Measurements from ENCODE around the gene LUC7L2.

LUC7L2 gene

DNA sequence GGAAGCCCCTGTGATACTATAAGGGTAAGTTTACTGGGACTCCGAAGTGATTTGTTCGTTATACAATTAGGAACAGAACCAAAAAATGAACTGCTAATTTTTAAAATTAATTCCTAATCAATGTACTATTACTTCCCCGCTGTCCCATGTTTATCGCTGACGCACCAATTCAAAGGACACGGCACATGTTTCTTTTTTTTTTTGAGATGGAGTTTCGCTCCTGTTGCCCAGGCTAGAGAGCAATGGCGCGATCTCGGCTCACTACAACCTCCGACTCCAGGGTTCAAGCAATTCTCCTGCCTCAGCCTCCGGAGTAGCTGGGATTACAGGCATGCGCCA lies 20.0 kb upstream of the LUC7L2 start:
- Histone ChIP-seq H3K27me3 (ENCODE audit: insufficient read depth, poor library complexity, severe bottlenecking) (no peaks in the 10 kb centered on the region), H3K4me3 (replicated peaks; ENCODE audit: insufficient read depth, low read length) (peak overlapping the region; percentile 75), H3K27ac (replicated peaks) (peak overlapping the region; percentile 99)
- DNase-seq (ENCODE audit: low read depth in 1 of 2, low spot score in 1 of 2) = no peak
- no peak for TF ChIP-seq SPI1 (IDR thresholded peaks at IDR 0.05; ENCODE audit: borderline replicate concordance, low read depth)
- TF ChIP-seq GABPA (IDR thresholded peaks at IDR 0.05; ENCODE audit: low read depth) = no peak
- TF ChIP-seq, protein P1, sequence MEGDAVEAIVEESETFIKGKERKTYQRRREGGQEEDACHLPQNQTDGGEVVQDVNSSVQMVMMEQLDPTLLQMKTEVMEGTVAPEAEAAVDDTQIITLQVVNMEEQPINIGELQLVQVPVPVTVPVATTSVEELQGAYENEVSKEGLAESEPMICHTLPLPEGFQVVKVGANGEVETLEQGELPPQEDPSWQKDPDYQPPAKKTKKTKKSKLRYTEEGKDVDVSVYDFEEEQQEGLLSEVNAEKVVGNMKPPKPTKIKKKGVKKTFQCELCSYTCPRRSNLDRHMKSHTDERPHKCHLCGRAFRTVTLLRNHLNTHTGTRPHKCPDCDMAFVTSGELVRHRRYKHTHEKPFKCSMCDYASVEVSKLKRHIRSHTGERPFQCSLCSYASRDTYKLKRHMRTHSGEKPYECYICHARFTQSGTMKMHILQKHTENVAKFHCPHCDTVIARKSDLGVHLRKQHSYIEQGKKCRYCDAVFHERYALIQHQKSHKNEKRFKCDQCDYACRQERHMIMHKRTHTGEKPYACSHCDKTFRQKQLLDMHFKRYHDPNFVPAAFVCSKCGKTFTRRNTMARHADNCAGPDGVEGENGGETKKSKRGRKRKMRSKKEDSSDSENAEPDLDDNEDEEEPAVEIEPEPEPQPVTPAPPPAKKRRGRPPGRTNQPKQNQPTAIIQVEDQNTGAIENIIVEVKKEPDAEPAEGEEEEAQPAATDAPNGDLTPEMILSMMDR (IDR thresholded peaks at IDR 0.05; ENCODE audit: insufficient read depth, low read length) = no peak
- no peak for TF ChIP-seq POLR2AphosphoS5 (IDR thresholded peaks at IDR 0.05; ENCODE audit: low read depth)
- TF ChIP-seq, protein P2, sequence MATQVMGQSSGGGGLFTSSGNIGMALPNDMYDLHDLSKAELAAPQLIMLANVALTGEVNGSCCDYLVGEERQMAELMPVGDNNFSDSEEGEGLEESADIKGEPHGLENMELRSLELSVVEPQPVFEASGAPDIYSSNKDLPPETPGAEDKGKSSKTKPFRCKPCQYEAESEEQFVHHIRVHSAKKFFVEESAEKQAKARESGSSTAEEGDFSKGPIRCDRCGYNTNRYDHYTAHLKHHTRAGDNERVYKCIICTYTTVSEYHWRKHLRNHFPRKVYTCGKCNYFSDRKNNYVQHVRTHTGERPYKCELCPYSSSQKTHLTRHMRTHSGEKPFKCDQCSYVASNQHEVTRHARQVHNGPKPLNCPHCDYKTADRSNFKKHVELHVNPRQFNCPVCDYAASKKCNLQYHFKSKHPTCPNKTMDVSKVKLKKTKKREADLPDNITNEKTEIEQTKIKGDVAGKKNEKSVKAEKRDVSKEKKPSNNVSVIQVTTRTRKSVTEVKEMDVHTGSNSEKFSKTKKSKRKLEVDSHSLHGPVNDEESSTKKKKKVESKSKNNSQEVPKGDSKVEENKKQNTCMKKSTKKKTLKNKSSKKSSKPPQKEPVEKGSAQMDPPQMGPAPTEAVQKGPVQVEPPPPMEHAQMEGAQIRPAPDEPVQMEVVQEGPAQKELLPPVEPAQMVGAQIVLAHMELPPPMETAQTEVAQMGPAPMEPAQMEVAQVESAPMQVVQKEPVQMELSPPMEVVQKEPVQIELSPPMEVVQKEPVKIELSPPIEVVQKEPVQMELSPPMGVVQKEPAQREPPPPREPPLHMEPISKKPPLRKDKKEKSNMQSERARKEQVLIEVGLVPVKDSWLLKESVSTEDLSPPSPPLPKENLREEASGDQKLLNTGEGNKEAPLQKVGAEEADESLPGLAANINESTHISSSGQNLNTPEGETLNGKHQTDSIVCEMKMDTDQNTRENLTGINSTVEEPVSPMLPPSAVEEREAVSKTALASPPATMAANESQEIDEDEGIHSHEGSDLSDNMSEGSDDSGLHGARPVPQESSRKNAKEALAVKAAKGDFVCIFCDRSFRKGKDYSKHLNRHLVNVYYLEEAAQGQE (IDR thresholded peaks at IDR 0.05; ENCODE audit: insufficient replicate concordance, low read depth) = no peak

DNA sequence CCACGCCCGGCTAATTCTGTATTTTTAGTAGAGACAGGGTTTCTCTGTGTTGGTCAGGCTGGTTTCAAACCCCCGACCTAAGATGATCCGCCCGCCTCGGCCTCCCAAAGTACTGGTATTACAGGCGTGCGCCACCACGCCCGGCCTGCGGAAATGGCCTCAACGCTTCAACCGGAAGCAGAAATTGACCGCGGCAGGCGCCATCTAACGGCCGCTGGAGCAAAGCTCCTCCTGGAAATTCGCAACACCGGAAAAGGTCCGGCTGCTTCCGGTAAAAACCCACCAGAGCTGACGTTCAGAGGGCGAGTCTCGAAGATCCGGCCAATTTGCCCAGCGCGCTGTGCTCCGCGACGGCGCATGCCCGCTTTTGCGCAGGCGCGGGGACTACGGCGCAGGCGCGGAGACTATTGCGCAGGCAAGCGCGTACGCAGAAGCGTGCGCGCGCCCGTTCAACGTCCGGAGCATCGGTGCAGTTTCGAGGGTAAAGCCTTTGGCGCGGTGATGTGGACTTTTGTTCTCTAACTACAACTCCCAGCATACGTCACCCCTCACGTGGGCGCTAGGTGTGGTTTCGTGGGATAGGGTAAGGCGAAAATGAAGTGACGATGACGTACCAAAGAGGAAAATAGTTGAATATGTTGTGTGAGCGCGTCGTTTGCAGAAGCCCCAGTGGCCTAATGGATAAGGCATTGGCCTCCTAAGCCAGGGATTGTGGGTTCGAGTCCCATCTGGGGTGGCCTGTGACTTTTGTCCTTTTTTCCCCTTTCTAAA lies 19.5 kb upstream of the LUC7L2 start:
- DNase-seq (ENCODE audit: low read depth in 1 of 2, low spot score in 1 of 2) = peak; percentile 99
- TF ChIP-seq GABPA (IDR thresholded peaks at IDR 0.05; ENCODE audit: low read depth) (peak; percentile 97), POLR2AphosphoS5 (IDR thresholded peaks at IDR 0.05; ENCODE audit: low read depth) (0 out of 2 replicates have a peak, but pooled peaks have one; percentile 24), SPI1 (IDR thresholded peaks at IDR 0.05; ENCODE audit: borderline replicate concordance, low read depth) (peak; percentile 25; the same call in 1 of the 2 replicates)
- TF ChIP-seq, protein P2 (IDR thresholded peaks at IDR 0.05; ENCODE audit: insufficient replicate concordance, low read depth) = no peak
- TF ChIP-seq, protein P1 (IDR thresholded peaks at IDR 0.05; ENCODE audit: insufficient read depth, low read length) = peak; percentile 50
- Histone ChIP-seq H3K27me3 (ENCODE audit: insufficient read depth, poor library complexity, severe bottlenecking) (no peaks in the 10 kb centered on the region), H3K4me3 (replicated peaks; ENCODE audit: insufficient read depth, low read length) (peak overlapping the region; percentile 75), H3K27ac (replicated peaks) (peak overlapping the region; percentile 99)

DNA sequence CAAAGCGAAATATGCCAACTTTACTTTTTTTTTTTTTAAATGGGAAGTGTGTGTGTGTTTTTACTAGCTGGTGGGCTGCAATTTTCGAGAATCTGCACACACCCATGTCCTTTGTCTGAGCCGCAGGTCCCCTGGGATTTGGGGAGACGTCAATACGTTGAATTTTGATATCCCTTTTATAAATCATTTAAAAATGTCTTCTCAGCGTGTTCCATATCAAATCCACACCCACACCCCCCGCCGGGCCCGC lies 19.0 kb upstream of the LUC7L2 start:
- Histone ChIP-seq H3K27ac (replicated peaks) (peak overlapping the region; percentile 99), H3K4me3 (replicated peaks; ENCODE audit: insufficient read depth, low read length) (peak overlapping the region; percentile 75), H3K27me3 (ENCODE audit: insufficient read depth, poor library complexity, severe bottlenecking) (no peaks in the 10 kb centered on the region)
- TF ChIP-seq GABPA (IDR thresholded peaks at IDR 0.05; ENCODE audit: low read depth) (0 out of 2 replicates have a peak, but pooled peaks have one; percentile 20), SPI1 (IDR thresholded peaks at IDR 0.05; ENCODE audit: borderline replicate concordance, low read depth) (no peak)
- no peak for DNase-seq (ENCODE audit: low read depth in 1 of 2, low spot score in 1 of 2)

DNA sequence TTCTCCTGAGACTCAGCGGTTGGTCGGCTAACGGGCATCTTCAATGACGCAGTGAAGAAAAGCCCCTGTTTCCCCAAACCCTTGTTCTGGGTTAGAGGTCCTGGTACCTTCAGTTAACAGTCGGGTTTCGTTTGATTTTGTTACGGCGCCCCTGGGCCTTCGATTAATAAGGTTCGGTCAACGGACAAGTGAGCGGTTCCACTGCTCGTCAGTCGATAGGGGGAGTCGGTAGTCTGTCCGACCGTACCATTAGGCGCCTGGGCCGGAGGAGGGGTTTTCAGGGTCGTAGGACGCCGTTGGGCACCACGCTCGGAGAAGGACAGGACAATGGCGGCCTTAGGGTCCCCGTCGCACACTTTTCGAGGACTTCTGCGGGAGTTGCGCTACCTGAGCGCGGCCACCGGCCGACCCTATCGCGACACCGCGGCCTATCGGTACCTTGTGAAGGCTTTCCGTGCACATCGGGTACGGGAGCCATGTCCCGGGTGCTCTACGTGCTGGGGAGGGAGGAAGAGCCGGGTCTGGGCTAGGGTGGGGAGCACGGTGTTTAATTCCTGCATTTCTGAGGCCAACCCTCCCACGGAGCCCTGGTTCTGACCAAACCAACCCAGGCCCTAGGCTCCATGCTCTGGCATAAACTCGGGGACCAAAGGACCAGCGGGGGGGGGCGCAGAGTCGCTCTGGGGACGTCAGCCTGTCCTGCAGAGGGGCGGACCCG lies 18.5 kb upstream of the LUC7L2 start, which contains the start of gene FMC1:
Gene FMC1 (plus strand): TSS at position 280 of the 718 bp plus-strand sequence. CDS start 48 bp downstream, at position 328.
- H3K27ac ChIP-seq (replicated peaks) = peak within 1 kb of the TSS; percentile 99
- DNase-seq (ENCODE audit: low read depth in 1 of 2, low spot score in 1 of 2) = peak; percentile 87 to 95
- H3K27me3 ChIP-seq (ENCODE audit: insufficient read depth, poor library complexity, severe bottlenecking) = no peaks in the 10 kb centered on the region
- TF ChIP-seq, protein P2 (IDR thresholded peaks at IDR 0.05; ENCODE audit: insufficient replicate concordance, low read depth) = peak; percentile 53
- TF ChIP-seq GABPA (IDR thresholded peaks at IDR 0.05; ENCODE audit: low read depth) (no peak), POLR2AphosphoS5 (IDR thresholded peaks at IDR 0.05; ENCODE audit: low read depth) (peak; percentile 87)
- H3K4me3 ChIP-seq (replicated peaks; ENCODE audit: insufficient read depth, low read length) = peak within 1 kb of the TSS; percentile 75
